ENCODE measurements around the gene TTN. TPM values are rescaled to one million over a fixed set of nuclear protein-coding genes. Genes with fewer than 3 reads are reported as not detected.

TTN gene
- total RNA-seq, 1 experiment from 2014 or later: 0.05 TPM

- TF ChIP-seq, protein P1, sequence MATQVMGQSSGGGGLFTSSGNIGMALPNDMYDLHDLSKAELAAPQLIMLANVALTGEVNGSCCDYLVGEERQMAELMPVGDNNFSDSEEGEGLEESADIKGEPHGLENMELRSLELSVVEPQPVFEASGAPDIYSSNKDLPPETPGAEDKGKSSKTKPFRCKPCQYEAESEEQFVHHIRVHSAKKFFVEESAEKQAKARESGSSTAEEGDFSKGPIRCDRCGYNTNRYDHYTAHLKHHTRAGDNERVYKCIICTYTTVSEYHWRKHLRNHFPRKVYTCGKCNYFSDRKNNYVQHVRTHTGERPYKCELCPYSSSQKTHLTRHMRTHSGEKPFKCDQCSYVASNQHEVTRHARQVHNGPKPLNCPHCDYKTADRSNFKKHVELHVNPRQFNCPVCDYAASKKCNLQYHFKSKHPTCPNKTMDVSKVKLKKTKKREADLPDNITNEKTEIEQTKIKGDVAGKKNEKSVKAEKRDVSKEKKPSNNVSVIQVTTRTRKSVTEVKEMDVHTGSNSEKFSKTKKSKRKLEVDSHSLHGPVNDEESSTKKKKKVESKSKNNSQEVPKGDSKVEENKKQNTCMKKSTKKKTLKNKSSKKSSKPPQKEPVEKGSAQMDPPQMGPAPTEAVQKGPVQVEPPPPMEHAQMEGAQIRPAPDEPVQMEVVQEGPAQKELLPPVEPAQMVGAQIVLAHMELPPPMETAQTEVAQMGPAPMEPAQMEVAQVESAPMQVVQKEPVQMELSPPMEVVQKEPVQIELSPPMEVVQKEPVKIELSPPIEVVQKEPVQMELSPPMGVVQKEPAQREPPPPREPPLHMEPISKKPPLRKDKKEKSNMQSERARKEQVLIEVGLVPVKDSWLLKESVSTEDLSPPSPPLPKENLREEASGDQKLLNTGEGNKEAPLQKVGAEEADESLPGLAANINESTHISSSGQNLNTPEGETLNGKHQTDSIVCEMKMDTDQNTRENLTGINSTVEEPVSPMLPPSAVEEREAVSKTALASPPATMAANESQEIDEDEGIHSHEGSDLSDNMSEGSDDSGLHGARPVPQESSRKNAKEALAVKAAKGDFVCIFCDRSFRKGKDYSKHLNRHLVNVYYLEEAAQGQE (IDR thresholded peaks at IDR 0.05; ENCODE audit: low read depth): no peak
- TF ChIP-seq JUND (IDR thresholded peaks at IDR 0.05) (no peak), ATF3 (IDR thresholded peaks at IDR 0.05) (no peak), YY1 (IDR thresholded peaks at IDR 0.05; ENCODE audit: extremely low read depth, insufficient replicate concordance, low read depth, low read length) (no peak), EZH2 (IDR thresholded peaks at IDR 0.05) (no peak), ZNF274 (IDR thresholded peaks at IDR 0.05; ENCODE audit: low read depth, low read length) (no peak), POLR2AphosphoS5 (IDR thresholded peaks at IDR 0.05; ENCODE audit: low read depth, low read length) (peak; percentile 76), EZH2phosphoT487 (IDR thresholded peaks at IDR 0.05; ENCODE audit: borderline replicate concordance) (no peak), CBX3 (IDR thresholded peaks at IDR 0.05; ENCODE audit: low read depth) (peak; percentile 50; the same call in 1 of the 2 replicates), ZFX (IDR thresholded peaks at IDR 0.05) (peak; percentile 84)
- TF ChIP-seq, protein P2, sequence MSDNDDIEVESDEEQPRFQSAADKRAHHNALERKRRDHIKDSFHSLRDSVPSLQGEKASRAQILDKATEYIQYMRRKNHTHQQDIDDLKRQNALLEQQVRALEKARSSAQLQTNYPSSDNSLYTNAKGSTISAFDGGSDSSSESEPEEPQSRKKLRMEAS (IDR thresholded peaks at IDR 0.05): peak; percentile 52
Observed at GRCh38 chr2:178480227-178481181, 326.7 kb downstream of the TTN start, which contains the start of gene PLEKHA3 (continued).

Measured in HCT116 (cell line).